ENCODE measurements around the gene PARVA.

Gene PARVA

GRCh38 chr11:12532580-12532979 lies 155.2 kb downstream of the PARVA start:
- Histone ChIP-seq H3K27ac (no peak overlapping the region), H3K4me3 (ENCODE audit: low read depth, low read length) (no peak overlapping the region), H3K36me3 (replicated peaks) (peaks cover 26% of the 10 kb centered on the region), H3K27me3 (replicated peaks) (no peaks in the 10 kb centered on the region)
- in situ Hi-C loops (cut with HindIII; ENCODE audit: low pct_ligation_motif_present, low sequenced_read_pairs), result no loop called here
- no peak for DNase-seq
- TF ChIP-seq, protein P1, sequence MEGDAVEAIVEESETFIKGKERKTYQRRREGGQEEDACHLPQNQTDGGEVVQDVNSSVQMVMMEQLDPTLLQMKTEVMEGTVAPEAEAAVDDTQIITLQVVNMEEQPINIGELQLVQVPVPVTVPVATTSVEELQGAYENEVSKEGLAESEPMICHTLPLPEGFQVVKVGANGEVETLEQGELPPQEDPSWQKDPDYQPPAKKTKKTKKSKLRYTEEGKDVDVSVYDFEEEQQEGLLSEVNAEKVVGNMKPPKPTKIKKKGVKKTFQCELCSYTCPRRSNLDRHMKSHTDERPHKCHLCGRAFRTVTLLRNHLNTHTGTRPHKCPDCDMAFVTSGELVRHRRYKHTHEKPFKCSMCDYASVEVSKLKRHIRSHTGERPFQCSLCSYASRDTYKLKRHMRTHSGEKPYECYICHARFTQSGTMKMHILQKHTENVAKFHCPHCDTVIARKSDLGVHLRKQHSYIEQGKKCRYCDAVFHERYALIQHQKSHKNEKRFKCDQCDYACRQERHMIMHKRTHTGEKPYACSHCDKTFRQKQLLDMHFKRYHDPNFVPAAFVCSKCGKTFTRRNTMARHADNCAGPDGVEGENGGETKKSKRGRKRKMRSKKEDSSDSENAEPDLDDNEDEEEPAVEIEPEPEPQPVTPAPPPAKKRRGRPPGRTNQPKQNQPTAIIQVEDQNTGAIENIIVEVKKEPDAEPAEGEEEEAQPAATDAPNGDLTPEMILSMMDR (IDR thresholded peaks at IDR 0.05; ENCODE audit: low read depth, low read length, missing control alignments), result no peak

DNA sequence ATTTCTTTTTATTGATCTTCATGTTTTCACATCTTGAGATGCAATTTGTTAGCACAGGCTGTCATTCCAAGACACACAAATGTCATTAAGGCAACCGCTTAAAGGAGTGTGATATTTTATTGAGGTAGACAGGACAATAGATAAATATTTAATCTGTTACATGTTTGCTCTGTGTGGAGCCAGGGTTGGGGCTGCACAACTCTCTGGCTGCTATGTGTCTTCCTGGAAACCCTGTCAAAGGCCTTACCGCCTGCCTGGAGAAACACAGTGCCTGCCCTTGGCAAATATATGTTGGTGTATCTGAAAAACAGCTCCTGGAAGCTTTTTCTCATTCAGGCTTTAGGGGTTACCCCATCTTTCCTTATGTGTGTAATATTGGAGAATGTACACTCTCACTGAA lies 157.2 kb downstream of the PARVA start:
- in situ Hi-C loops (cut with HindIII; ENCODE audit: low pct_ligation_motif_present, low sequenced_read_pairs), result no loop called here
- Histone ChIP-seq H3K4me3 (ENCODE audit: low read depth, low read length) (no peak overlapping the region), H3K36me3 (replicated peaks) (peaks cover 8% of the 10 kb centered on the region), H3K27me3 (replicated peaks) (no peaks in the 10 kb centered on the region), H3K27ac (no peak overlapping the region)
- DNase-seq, result no peak
- TF ChIP-seq, protein P1 (IDR thresholded peaks at IDR 0.05; ENCODE audit: low read depth, low read length, missing control alignments), result no peak

GRCh38 chr11:12535321-12535720 lies 157.9 kb downstream of the PARVA start:
- Histone ChIP-seq H3K27me3 (replicated peaks) (no peaks in the 10 kb centered on the region), H3K27ac (no peak overlapping the region), H3K36me3 (replicated peaks) (peaks cover 7% of the 10 kb centered on the region), H3K4me3 (ENCODE audit: low read depth, low read length) (no peak overlapping the region)
- in situ Hi-C loops (cut with HindIII; ENCODE audit: low pct_ligation_motif_present, low sequenced_read_pairs), result no loop called here
- TF ChIP-seq, protein P1 (IDR thresholded peaks at IDR 0.05; ENCODE audit: low read depth, low read length, missing control alignments), result no peak
- DNase-seq, result no peak

- H3K36me3 ChIP-seq (replicated peaks), result peaks cover 2% of the 10 kb centered on the region
- in situ Hi-C loops (cut with HindIII; ENCODE audit: low pct_ligation_motif_present, low sequenced_read_pairs), result no loop called here
- DNase-seq, result no peak
- TF ChIP-seq, protein P1 (IDR thresholded peaks at IDR 0.05; ENCODE audit: low read depth, low read length, missing control alignments), result no peak
- H3K27ac ChIP-seq, result no peak overlapping the region
- no peak overlapping the region for H3K4me3 ChIP-seq (ENCODE audit: low read depth, low read length)
- H3K27me3 ChIP-seq (replicated peaks), result no peaks in the 10 kb centered on the region
Observed at GRCh38 chr11:12536566-12536965, 159.2 kb downstream of the PARVA start.

- H3K27ac ChIP-seq, result no peak overlapping the region
- no peak for DNase-seq
- no peaks in the 10 kb centered on the region for H3K36me3 ChIP-seq (replicated peaks)
- TF ChIP-seq, protein P1 (IDR thresholded peaks at IDR 0.05; ENCODE audit: low read depth, low read length, missing control alignments), result no peak
- H3K4me3 ChIP-seq (ENCODE audit: low read depth, low read length), result no peak overlapping the region
- in situ Hi-C loops (cut with HindIII; ENCODE audit: low pct_ligation_motif_present, low sequenced_read_pairs), result no loop called here
- H3K27me3 ChIP-seq (replicated peaks), result no peaks in the 10 kb centered on the region
Observed at GRCh38 chr11:12537778-12538401, 160.5 kb downstream of the PARVA start.

- peak overlapping the region; percentile 83 for H3K27ac ChIP-seq
- TF ChIP-seq, protein P1 (IDR thresholded peaks at IDR 0.05; ENCODE audit: low read depth, low read length, missing control alignments), result no peak
Observed at GRCh38 chr11:12538889-12539421, 161.6 kb downstream of the PARVA start.

More at GRCh38 chr11:12538889-12539421, 161.6 kb downstream of the PARVA start:
- in situ Hi-C loops (cut with HindIII; ENCODE audit: low pct_ligation_motif_present, low sequenced_read_pairs), result no loop called here
- H3K36me3 ChIP-seq (replicated peaks), result no peaks in the 10 kb centered on the region
- DNase-seq, result no peak
- H3K27me3 ChIP-seq (replicated peaks), result no peaks in the 10 kb centered on the region
- no peak overlapping the region for H3K4me3 ChIP-seq (ENCODE audit: low read depth, low read length)

All from brain microvascular endothelial cell (primary cell).